GM13976 (cell line): ENCODE measurements around the gene STAB2.

Source experiments
- DNase-seq: peaks from one replicate; pipeline ENCODE4 v3.0.0; 2012; ENCODE audit warnings: low spot score
- CTCF ChIP-seq: IDR thresholded peaks from 2 replicates; pipeline ENCODE4 v1.5.1; 2012; ENCODE audit warnings: borderline replicate concordance, mild to moderate bottlenecking; ENCODE audit not compliant: insufficient read depth; ENCODE audit errors: extremely low read depth, missing control alignments, control extremely low read depth
- in situ Hi-C: fragments of 300-500 bp; cut with MboI; formaldehyde crosslinking; loops from one replicate; pipeline ENCODE4 v1.12.0; 2022; ENCODE audit warnings: low sequenced_read_pairs, mixed read lengths, inconsistent platforms; ENCODE audit not compliant: unreplicated experiment

Gene STAB2

GRCh38 chr12:103665971-103666370 is 78.9 kb downstream of the STAB2 start:
- DNase-seq, result no peak
- in situ Hi-C loops, result no loop called here
- no peak for TF ChIP-seq CTCF

GRCh38 chr12:103667125-103667524 is 80.1 kb downstream of the STAB2 start:
- in situ Hi-C loops, result no loop called here
- no peak for DNase-seq
- TF ChIP-seq CTCF, result no peak

- in situ Hi-C loops, result no loop called here
- no peak for TF ChIP-seq CTCF
- DNase-seq, result no peak
Observed at GRCh38 chr12:103668520-103668919, 81.4 kb downstream of the STAB2 start.

GRCh38 chr12:103671367-103671766 is 84.3 kb downstream of the STAB2 start:
- in situ Hi-C loops, result no loop called here
- no peak for DNase-seq
- TF ChIP-seq CTCF, result no peak

GRCh38 chr12:103672401-103673119 is 85.5 kb downstream of the STAB2 start:
- no peak for DNase-seq
- TF ChIP-seq CTCF, result no peak
- in situ Hi-C loops, result no loop called here

- no peak for TF ChIP-seq CTCF
- DNase-seq, result no peak
- in situ Hi-C loops, result no loop called here
Observed at GRCh38 chr12:103673487-103673886, 86.4 kb downstream of the STAB2 start.
